H1 (cell line): ENCODE data around the gene DGKI. TPM values are rescaled to one million over a fixed set of nuclear protein-coding genes. Genes with fewer than 3 reads are reported as not detected.

ENCODE experiments used
- CREB1 ChIP-seq: IDR thresholded peaks from 2 replicates; pipeline ENCODE4 v1.6.1; 2012; ENCODE audit warnings: inconsistent platforms
- EP300 ChIP-seq, 2 experiments: IDR thresholded peaks; 1 replicate in 1 of 2; 2 replicates in 1 of 2; pipeline ENCODE4 v1.6.1; 2011 to 2012; ENCODE audit warnings: low read depth in 2 of 2, low read length in 2 of 2, mild to moderate bottlenecking in 2 of 2, borderline replicate concordance in 1 of 2, inconsistent platforms in 1 of 2, moderate library complexity in 1 of 2
- GABPA ChIP-seq: IDR thresholded peaks from 2 replicates; pipeline ENCODE4 v1.6.1; 2011; ENCODE audit warnings: mild to moderate bottlenecking, low read length, moderate library complexity, borderline replicate concordance; ENCODE audit not compliant: insufficient read depth
- POLR2A ChIP-seq, 2 experiments: IDR thresholded peaks; 1 replicate in 1 of 2; 2 replicates in 1 of 2; pipeline ENCODE4 v1.6.1; 2011; ENCODE audit warnings: low read depth in 2 of 2, low read length in 2 of 2, mild to moderate bottlenecking in 2 of 2; ENCODE audit errors: control extremely low read depth in 1 of 2
- POLR2AphosphoS5 ChIP-seq: IDR thresholded peaks from 2 replicates; pipeline ENCODE4 v1.6.1; 2011; ENCODE audit warnings: low read depth, low read length
- TCF12 ChIP-seq: IDR thresholded peaks from 2 replicates; pipeline ENCODE4 v1.6.1; 2011; ENCODE audit warnings: low read depth, mild to moderate bottlenecking, low read length
- polyA plus RNA-seq, 7 experiments: library from polyadenylated mRNA; depleted of rRNA in 3 of 7; stranded (reverse) in 5 of 7; unstranded in 2 of 7; fragments of >200 nt in 5 of 7; fragments of 200-250 nt in 2 of 7; gene quantifications; 1 replicate in 5 of 7; 2 replicates in 1 of 7; 4 replicates in 1 of 7; pipeline versions ENCODE4 v1.2.1 to v1.2.3, GENCODE V29; 2011 to 2013; ENCODE audit warnings: missing spikeins in 2 of 7, mixed read lengths in 2 of 7
- total RNA-seq: library from RNA; stranded (reverse); fragmentation: NEBNext Ultra II Directional; extraction: Animal tissue kit (Norgen Biotek cat#: 25700); gene quantifications from 2 replicates; pipeline ENCODE4 v1.2.1, GENCODE V29; 2021

Gene DGKI
- total and polyA plus RNA-seq, 2 of the 8 experiments (the other 6 are each of a cell fraction or from before 2014, with no cell fraction given): 0.20 to 0.71 TPM

DNA sequence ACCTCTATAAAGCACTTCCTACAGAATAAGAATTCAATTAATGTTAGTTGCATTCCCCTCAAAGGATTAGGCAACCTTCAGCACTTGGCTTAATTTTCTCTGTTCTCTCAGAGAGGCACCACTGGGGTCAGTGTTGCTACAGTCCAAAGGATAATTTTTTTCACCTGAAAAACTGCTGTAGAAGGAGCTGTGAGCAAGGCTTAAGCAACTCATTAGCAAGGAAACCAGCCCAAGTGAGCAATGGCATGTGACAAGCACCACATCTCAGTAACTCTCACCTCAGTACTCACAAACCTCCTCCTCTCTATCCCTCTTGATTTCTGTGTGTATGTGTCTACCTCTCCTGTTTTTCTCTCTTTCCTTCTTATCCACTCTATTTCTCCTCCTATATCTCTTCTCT is 55.9 kb downstream of the DGKI start (continued):
- TF ChIP-seq TCF12 (no peak), EP300 (IDR thresholded peaks at IDR 0.05; ENCODE audit: borderline replicate concordance in 1 of 2, low read depth in 2 of 2, low read length in 2 of 2) (no peak), GABPA (no peak), POLR2A (IDR thresholded peaks at IDR 0.05; ENCODE audit: control extremely low read depth in 1 of 2, low read depth in 2 of 2, low read length in 2 of 2) (no peak), CREB1 (no peak), POLR2AphosphoS5 (no peak)
